OCI-LY3 (cell line): Measurements from ENCODE around the gene PHLDA1.

Source experiments
- CTCF ChIP-seq: fragments of 200-600, 300-600 bp; sonication (generic); IDR thresholded peaks from 2 replicates; pipeline ENCODE4 v1.5.1; 2014; ENCODE audit warnings: antibody characterized with exemption, low read length, low read depth
- EZH2phosphoT487 ChIP-seq: fragments of 200-600 bp; shearing (Covaris generic); IDR thresholded peaks from 2 replicates; pipeline ENCODE4 v1.6.1; 2018; ENCODE audit warnings: antibody characterized with exemption, mixed run types, low read depth

- TF ChIP-seq CTCF = no peak
- TF ChIP-seq EZH2phosphoT487 = no peak
These were observed 52.4 kb downstream of the PHLDA1 start for GRCh38 chr12:75979181-75979580.
